Mesothelial cell of epicardium (in vitro differentiated cells): Measurements from ENCODE around the gene FNDC11. TPM values are rescaled to one million over a fixed set of nuclear protein-coding genes. Genes with fewer than 3 reads are reported as not detected.

Experiments
- DNase-seq, 2 experiments: peaks; one replicate each; pipeline ENCODE4 v3.0.0; 2021; ENCODE audit warnings: low spot score in 2 of 2; ENCODE audit not compliant: unreplicated experiment in 2 of 2
- H3K27ac Mint-ChIP-seq: 2 replicates; pipeline ENCODE4 v1.8.0; 2021; ENCODE audit warnings: mixed read lengths
- H3K27me3 Mint-ChIP-seq: 2 replicates; pipeline ENCODE4 v1.8.0; 2021; ENCODE audit warnings: low read depth, mixed read lengths
- H3K36me3 Mint-ChIP-seq: 2 replicates; pipeline ENCODE4 v1.8.0; 2021; ENCODE audit warnings: mixed read lengths
- H3K4me1 Mint-ChIP-seq: 2 replicates; pipeline ENCODE4 v1.8.0; 2021; ENCODE audit warnings: mixed read lengths
- H3K4me3 Mint-ChIP-seq: 2 replicates; pipeline ENCODE4 v1.8.0; 2021; ENCODE audit warnings: mild to moderate bottlenecking, moderate library complexity, mixed read lengths
- H3K9me3 Mint-ChIP-seq: 2 replicates; pipeline ENCODE4 v1.8.0; 2021; ENCODE audit warnings: mixed read lengths
- CTCF ChIP-seq: fragments of 200-600 bp; sonication (generic); IDR thresholded peaks from one replicate; pipeline ENCODE4 v1.5.0; 2021; ENCODE audit warnings: antibody characterized with exemption; ENCODE audit not compliant: unreplicated experiment
- total RNA-seq: library from RNA; stranded (reverse); gene quantifications from 3 replicates; pipeline ENCODE4 v1.2.1, GENCODE V29; 2021

Gene FNDC11
- total RNA-seq, 1 donor from 2014 or later: 1.1 TPM

GRCh38 chr20:63564036-63564810 is 10.3 kb downstream of the FNDC11 start:
- TF ChIP-seq CTCF: no peak
- no peak for DNase-seq
- Mint-ChIP-seq H3K36me3 (peaks cover 4% of the 10 kb centered on the region), H3K4me1 (no peaks in the 10 kb centered on the region), H3K4me3 (no peak overlapping the region), H3K27ac (no peak overlapping the region), H3K9me3 (no peaks in the 10 kb centered on the region), H3K27me3 (no peaks in the 10 kb centered on the region)

- Mint-ChIP-seq H3K36me3 (peaks cover 4% of the 10 kb centered on the region), H3K4me3 (no peak overlapping the region), H3K27ac (no peak overlapping the region), H3K9me3 (no peaks in the 10 kb centered on the region), H3K27me3 (no peaks in the 10 kb centered on the region), H3K4me1 (no peaks in the 10 kb centered on the region)
- no peak for TF ChIP-seq CTCF
- DNase-seq: no peak
Measured at GRCh38 chr20:63565021-63565698, 11.2 kb downstream of the FNDC11 start.

- Mint-ChIP-seq H3K4me1 (no peaks in the 10 kb centered on the region), H3K9me3 (no peaks in the 10 kb centered on the region), H3K36me3 (no peaks in the 10 kb centered on the region), H3K27ac (no peak overlapping the region), H3K27me3 (no peaks in the 10 kb centered on the region), H3K4me3 (no peak overlapping the region)
- no peak for TF ChIP-seq CTCF
- no peak for DNase-seq
Measured at GRCh38 chr20:63565699-63566335, 11.9 kb downstream of the FNDC11 start.

- Mint-ChIP-seq H3K4me1 (no peaks in the 10 kb centered on the region), H3K27me3 (no peaks in the 10 kb centered on the region), H3K4me3 (no peak overlapping the region), H3K36me3 (no peaks in the 10 kb centered on the region), H3K9me3 (no peaks in the 10 kb centered on the region), H3K27ac (no peak overlapping the region)
- no peak for TF ChIP-seq CTCF
- no peak for DNase-seq
Measured at GRCh38 chr20:63566395-63567135, 12.6 kb downstream of the FNDC11 start.

GRCh38 chr20:63567136-63567385 is 13.1 kb downstream of the FNDC11 start:
- no peaks in the 10 kb centered on the region for H3K4me1 Mint-ChIP-seq
- H3K27me3 Mint-ChIP-seq: no peaks in the 10 kb centered on the region
- no peak for TF ChIP-seq CTCF
- no peaks in the 10 kb centered on the region for H3K9me3 Mint-ChIP-seq
- no peak overlapping the region for H3K4me3 Mint-ChIP-seq
- H3K27ac Mint-ChIP-seq: no peak overlapping the region
- no peaks in the 10 kb centered on the region for H3K36me3 Mint-ChIP-seq
- no peak for DNase-seq
